ENCODE data around the gene TCERG1L.

GRCh38 chr10:131137223-131137622 lies 174.3 kb downstream of the TCERG1L start:
- TF ChIP-seq SETDB1 (IDR thresholded peaks at IDR 0.05; ENCODE audit: low read length) (no peak), TCF7L2 (IDR thresholded peaks at IDR 0.05; ENCODE audit: low read depth, low read length) (no peak), ZNF444 (CRISPR knock-in tag; IDR thresholded peaks at IDR 0.05) (no peak), POLR2AphosphoS5 (IDR thresholded peaks at IDR 0.05; ENCODE audit: control insufficient read depth, insufficient read depth, low read depth, low read length) (no peak)
